GM19438 (cell line): Measurements from ENCODE around the gene AGA.

ENCODE experiments used
- ATAC-seq: cut with Tn5 transposase; IDR thresholded peaks from one replicate; pipeline ENCODE4 v1.9.1; 2021; ENCODE audit warnings: low read depth; ENCODE audit not compliant: unreplicated experiment

Gene AGA

DNA sequence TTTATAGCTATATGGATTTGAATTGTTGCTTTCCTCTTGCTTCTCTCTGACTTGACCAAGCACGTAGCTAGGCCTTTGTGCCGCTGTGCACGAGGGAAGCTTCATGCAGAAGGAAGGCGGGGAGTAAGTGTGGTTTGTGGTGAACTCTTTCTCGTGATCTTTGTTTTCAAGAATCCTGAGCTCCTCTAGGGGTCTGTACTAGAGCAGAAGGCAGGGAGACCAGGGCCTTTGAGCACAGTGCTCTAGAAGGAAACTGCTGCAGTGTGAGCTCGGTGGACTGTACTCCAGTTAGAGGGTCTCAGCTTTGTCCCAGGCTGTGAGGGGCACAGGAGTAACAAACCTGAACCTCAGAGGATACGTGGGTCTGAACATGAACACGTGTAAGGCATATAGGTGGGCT, 49.0 kb downstream of the AGA start:
- ATAC-seq: peak; percentile 84

DNA sequence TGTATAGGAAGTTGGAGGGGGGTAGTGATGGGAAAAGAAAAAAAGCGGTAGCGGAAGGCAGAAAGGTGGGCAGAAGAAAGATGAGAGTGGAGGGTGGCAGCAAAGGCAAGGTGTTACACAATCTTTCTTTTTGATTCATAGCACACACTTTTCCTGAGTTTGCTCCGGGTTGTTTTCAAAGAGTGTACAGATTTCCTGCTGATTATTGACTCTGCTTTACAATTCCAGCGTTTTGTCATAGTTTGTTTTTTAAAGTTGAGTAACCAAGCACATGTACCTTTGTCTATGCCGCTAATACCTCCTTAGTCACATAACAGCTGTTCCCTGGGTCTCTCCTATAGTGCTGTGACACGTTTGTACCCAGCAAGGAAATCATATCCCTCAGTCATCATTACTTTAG, 50.3 kb downstream of the AGA start:
- no peak for ATAC-seq

DNA sequence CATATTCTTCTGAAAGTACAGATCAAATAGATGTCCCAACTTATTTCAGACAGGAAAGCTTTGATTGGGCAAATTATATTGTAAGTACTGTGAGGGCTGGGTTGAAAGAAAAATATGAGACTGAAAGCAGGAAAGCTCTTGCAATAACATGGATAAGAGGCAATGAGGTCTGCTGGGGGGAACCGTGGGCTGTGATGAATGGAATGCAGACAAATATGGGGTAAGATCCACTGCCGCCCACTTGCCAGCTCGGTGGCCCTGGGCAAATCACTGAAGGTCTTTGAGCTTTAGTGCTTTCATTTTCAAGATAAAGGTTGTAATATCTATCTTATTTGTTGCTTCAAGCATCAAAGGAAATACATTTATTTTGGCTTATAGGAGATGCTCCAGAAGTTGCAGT, 51.0 kb downstream of the AGA start:
- no peak for ATAC-seq

DNA sequence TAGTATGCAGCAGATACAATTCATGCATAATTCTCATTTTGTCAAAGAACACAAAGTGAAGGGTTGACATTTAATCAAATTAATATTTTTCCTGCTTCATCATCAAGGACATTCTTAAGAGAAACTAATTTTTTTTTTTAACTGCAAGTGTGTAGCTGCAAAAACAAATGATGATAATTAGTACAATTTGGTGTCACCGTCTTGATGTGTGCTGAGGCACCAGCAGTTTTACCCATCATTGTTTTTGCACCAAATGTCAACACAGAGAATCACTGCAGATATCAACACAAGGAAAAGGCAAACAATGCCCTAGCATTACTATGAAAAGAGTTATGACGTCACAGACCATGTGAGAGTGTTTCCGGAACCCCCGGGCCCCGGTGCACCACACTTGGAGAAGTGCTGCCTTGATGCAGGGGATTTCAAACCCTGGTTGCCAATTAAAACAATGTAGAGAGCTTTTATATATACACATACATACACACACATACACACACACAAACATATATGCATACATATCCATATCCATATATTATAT, 55.9 kb downstream of the AGA start:
- no peak for ATAC-seq

DNA sequence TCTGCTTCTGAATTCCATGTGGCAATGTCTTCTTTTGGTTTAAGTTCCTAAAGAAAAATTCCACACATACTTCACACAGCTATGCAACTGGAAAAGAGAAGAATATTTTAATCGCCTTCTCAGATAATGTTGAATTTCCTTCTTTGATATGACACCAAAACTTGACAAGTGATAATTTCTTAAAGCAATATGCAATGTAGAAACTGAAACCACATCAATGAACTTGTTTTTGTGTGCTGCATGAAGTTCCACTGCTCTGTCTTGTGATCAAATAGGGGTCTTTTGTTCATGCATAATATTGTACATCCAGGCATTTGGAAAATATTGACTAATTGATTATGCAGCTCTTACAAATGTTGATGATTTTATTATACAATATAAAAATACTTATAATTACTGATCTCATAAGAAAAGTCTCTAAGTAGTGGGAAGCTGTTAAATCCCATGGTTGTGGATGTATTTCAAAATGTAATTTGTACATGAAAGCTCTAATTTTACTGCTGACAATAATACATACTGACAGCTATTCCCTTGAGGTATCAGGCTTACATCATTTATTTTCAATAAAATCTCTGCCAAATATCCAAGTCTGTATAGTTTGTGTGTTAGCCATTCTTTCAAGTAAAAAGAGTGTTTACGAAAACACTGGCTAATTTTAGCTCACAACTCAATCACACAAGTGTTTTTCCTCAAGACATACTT, 56.5 kb downstream of the AGA start:
- ATAC-seq: no peak

DNA sequence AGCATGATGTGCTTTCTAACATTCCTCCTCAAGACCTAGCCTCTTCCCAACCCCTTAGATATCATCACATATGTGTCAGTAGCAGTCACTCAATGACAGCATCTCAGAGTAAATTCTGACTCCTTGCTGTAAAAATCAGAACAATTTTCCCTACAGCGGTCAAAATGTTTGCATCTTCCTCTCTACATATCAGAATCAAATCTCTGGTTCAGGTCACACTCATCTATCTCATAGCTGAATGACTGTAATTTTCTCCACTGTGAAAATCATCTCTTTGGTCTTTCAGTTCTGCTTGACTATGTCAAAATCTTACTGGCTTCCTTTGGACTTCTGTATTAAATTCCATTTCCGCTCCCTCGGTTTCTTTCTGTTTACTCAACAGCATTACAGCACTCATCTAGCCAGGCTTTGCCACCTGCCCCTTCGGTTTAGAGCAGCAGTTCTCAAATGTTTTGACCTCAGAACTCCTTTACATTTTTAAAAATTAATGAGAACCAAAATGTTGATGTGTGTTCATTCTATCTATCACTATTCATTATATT, 57.3 kb downstream of the AGA start:
- ATAC-seq: no peak

DNA sequence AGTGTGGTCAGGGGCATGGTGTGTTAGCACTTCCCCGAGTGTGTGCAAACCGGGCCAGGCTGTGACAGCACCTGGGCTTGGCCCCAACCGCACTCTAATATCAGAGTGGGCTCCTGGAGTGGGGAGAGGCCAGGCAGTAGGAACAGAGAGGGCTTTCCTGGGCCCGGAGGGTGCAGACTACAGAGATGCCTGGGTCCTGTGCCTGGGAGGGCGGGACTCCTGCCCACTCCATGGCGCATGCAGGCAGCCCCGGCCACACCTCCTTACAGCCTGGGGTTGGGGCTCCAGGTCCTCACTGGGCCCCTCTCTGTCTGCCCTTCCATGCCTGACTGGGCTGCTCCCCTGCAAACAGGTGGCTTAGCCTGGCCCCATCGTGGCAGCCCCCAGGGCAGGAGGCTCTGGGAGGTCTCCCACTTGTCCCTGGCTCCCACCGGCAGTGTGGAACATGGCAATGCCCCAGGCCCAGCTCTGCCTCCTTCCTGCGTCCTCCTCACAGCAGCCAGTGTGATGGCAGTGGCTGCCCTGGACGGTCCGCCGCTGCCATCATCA, 60.4 kb downstream of the AGA start:
- no peak for ATAC-seq
